Mucosa of descending colon (tissue), 3 donors: Measurements from ENCODE around the gene ATP2C2. TPM values are rescaled to one million over a fixed set of nuclear protein-coding genes. Genes with fewer than 3 reads are reported as not detected.

Experiments
- ATAC-seq: fragments of 200-7000 bp; cut with Tn5 transposase; one replicate; pipeline ENCODE4 v1.9.1; 2020; ENCODE audit warnings: mild to moderate bottlenecking, moderate library complexity
- DNase-seq, 3 donors: peaks; one replicate each; pipeline ENCODE4 v3.0.0-alpha.2; 2020
- H3K36me3 ChIP-seq: fragments of 200-600 bp; one replicate; pipeline ENCODE4 v1.8.0; 2021; ENCODE audit warnings: low read depth, mild to moderate bottlenecking
- H3K4me1 ChIP-seq: fragments of 200-600 bp; one replicate; pipeline ENCODE4 v1.8.0; 2021; ENCODE audit warnings: low read depth, mild to moderate bottlenecking
- H3K4me3 ChIP-seq: fragments of 200-600 bp; one replicate; pipeline ENCODE4 v1.8.0; 2021; ENCODE audit warnings: mild to moderate bottlenecking
- H3K9me3 ChIP-seq: fragments of 200-600 bp; one replicate; pipeline ENCODE4 v1.8.0; 2021; ENCODE audit warnings: mild to moderate bottlenecking
- intact Hi-C, 2 donors: fragments of 100-400 bp; cut with DNase I in 1 of 2; cut with micrococcal nuclease in 1 of 2; formaldehyde crosslinking; loops; one replicate each; pipeline versions ENCODE4 v1.11.0 to v1.11.1; 2022; cut with DNase I, micrococcal nuclease
- total RNA-seq, 3 donors: library from RNA; stranded (reverse); fragmentation: NEBNext Ultra II Directional in 2 of 3; extraction: Animal tissue kit (Norgen Biotek cat#: 25700) in 2 of 3; gene quantifications; one replicate each; pipeline versions ENCODE4 v1.2.1 to v1.2.4, GENCODE V29; 2021 to 2023
- TF ChIP-seq, protein P1 (sequence below): fragments of 200-600 bp; IDR thresholded peaks from one replicate; pipeline ENCODE4 v1.8.0; 2022; ENCODE audit warnings: antibody characterized with exemption, mild to moderate bottlenecking
- donor health status: DM: no; HTN: no; CAD: no; lungs with moderate emphysema.
- donor health status: DM: no; HTN: no; CAD: no.
- donor health status: DM: no; HTN: yes; CAD: no.

The ATP2C2 gene
- total RNA-seq, 3 donors from 2014 or later = 98.8 to 322 (median 159) TPM

DNA sequence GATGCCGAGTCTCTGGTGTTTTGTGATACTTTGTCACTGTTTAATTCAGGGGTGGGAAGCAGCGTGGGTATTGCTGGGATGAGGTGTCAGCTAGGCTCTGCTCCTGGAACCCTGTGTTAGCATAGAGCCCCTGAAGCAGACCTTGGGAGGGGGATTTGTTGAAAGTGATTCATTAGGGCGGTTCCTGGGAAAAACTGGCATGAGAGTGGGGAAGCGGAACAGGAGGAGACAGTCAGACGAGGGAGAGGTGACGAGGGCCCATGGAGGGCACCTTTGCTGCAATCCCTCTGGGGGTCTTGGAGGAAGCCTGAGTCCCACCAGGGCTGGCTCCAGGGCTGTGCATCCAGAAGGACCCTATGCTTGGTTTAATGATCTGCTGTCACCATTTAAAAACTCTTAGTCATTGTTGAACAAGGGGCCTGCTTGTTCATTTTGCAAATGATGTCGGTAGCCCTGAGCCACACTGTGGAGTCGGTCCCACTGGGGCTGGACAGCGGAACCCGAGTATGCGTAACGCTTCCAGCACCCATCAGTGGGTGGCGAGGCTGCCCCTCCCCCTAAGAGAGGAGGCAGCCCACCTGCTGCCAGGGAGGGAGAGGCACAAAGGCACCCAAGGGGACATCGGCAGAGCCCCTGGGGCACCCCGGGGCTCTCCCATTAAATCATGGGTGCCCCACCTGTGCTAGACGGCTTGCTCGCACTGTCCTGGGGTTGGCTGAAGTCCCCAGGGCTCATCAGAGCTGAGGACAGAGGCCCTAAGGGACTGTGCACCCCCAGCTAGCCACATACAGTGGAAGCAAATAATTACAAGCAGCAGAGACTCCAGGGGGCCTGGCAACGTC, 38.3 kb upstream of the ATP2C2 start:
- DNase-seq = no peak
- no peak overlapping the region for H3K4me3 ChIP-seq
- no peaks in the 10 kb centered on the region for H3K9me3 ChIP-seq
- H3K4me1 ChIP-seq = peaks cover 15% of the 10 kb centered on the region
- TF ChIP-seq, protein P1, sequence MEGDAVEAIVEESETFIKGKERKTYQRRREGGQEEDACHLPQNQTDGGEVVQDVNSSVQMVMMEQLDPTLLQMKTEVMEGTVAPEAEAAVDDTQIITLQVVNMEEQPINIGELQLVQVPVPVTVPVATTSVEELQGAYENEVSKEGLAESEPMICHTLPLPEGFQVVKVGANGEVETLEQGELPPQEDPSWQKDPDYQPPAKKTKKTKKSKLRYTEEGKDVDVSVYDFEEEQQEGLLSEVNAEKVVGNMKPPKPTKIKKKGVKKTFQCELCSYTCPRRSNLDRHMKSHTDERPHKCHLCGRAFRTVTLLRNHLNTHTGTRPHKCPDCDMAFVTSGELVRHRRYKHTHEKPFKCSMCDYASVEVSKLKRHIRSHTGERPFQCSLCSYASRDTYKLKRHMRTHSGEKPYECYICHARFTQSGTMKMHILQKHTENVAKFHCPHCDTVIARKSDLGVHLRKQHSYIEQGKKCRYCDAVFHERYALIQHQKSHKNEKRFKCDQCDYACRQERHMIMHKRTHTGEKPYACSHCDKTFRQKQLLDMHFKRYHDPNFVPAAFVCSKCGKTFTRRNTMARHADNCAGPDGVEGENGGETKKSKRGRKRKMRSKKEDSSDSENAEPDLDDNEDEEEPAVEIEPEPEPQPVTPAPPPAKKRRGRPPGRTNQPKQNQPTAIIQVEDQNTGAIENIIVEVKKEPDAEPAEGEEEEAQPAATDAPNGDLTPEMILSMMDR = no peak
- intact Hi-C loops = no loop called here
- H3K36me3 ChIP-seq = no peaks in the 10 kb centered on the region
- ATAC-seq = no peak

DNA sequence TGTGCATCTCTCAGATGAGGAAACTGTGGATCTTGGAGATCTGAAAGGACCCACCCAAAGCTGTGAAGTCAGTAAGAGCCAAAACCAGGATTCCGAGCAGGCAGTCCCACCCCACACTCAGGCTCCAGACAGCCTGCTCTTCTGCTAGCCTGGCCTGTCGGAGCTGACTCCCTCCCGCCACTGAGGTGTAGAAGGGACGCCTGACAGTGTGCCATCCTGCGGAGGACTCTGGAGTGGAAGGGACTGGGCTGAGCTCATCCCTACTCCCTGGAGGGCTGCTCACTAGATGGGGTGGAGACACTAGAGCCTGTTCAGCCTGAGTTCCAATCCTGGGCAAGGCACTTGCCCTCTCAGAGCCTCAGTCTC, 37.7 kb upstream of the ATP2C2 start:
- intact Hi-C loops = no loop called here
- no peak for DNase-seq
- TF ChIP-seq, protein P1 = no peak
- Histone ChIP-seq H3K4me1 (peaks cover 15% of the 10 kb centered on the region), H3K9me3 (no peaks in the 10 kb centered on the region), H3K4me3 (no peak overlapping the region), H3K36me3 (no peaks in the 10 kb centered on the region)
- no peak for ATAC-seq

DNA sequence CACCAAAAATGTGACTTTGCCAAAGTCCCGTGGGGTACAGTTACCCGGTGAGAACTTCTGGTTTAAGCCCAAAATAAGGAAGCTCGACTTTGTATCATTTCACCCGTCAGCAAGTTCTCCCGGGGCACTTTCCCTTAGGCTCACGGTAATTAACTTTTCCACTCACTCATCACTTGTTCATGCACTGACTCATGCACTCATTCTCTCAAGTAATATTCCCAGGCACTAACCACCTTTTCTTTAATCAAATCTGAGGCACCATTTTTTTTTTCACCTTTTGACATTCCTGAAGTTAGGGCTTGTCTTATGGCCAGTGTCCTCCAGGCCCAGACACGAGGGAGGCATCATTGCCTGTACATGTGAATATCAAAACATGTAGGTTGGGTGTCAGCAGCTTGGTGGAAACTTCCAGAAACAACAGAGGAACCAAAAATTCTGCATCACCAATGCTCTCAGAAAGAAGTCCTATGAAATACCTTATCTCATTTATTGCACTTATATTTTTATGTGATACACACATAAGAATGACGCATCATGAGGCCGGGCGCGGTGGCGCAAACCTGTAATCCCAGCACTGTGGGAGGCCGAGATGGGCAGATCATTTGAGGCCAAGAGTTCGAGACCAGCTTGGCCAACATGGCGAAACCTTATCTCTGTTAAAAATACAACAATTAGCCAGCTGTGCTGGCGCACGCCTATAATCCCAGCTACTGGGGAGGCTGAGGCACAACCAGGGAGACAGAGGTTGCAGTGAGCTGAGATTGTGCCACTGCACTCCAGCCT, 36.1 kb upstream of the ATP2C2 start:
- DNase-seq (no peak), ATAC-seq (no peak)
- H3K4me1 ChIP-seq = peaks cover 15% of the 10 kb centered on the region
- no peak overlapping the region for H3K4me3 ChIP-seq
- H3K9me3 ChIP-seq = peaks cover 4% of the 10 kb centered on the region
- intact Hi-C loops = no loop called here
- H3K36me3 ChIP-seq = no peaks in the 10 kb centered on the region
- TF ChIP-seq, protein P1 = no peak

GRCh38 chr16:84332975-84333684, 35.2 kb upstream of the ATP2C2 start:
- intact Hi-C loops = no loop called here
- DNase-seq = peak in 2 of 3 donors; percentile 77 to 83
- peak; percentile 91 for ATAC-seq
- peaks cover 15% of the 10 kb centered on the region for H3K4me1 ChIP-seq
- H3K36me3 ChIP-seq = no peaks in the 10 kb centered on the region
- TF ChIP-seq, protein P1 = no peak
- H3K9me3 ChIP-seq = peaks cover 5% of the 10 kb centered on the region
- no peak overlapping the region for H3K4me3 ChIP-seq

- Histone ChIP-seq H3K4me1 (peaks cover 15% of the 10 kb centered on the region), H3K9me3 (peaks cover 5% of the 10 kb centered on the region), H3K36me3 (no peaks in the 10 kb centered on the region), H3K4me3 (no peak overlapping the region)
- intact Hi-C loops = no loop called here
- DNase-seq (peak in 2 of 3 donors; percentile 63 to 66), ATAC-seq (peak; percentile 87)
- TF ChIP-seq, protein P1 = no peak
These were observed 34.3 kb upstream of the ATP2C2 start for GRCh38 chr16:84334058-84334457.
